Bone marrow (tissue), 2 donors: Measurements from ENCODE around the gene PSMC3.

ENCODE experiments used
- DNase-seq, 2 donors: peaks; one replicate each; lab custom pipeline; 2025; lab: John Stamatoyannopoulos, UW

Gene PSMC3

GRCh38 chr11:47413908-47414684, 12.1 kb downstream of the PSMC3 start:
- DNase-seq, result no peak

- DNase-seq, result no peak
Observed at GRCh38 chr11:47413351-47413750, 12.9 kb downstream of the PSMC3 start.

DNA sequence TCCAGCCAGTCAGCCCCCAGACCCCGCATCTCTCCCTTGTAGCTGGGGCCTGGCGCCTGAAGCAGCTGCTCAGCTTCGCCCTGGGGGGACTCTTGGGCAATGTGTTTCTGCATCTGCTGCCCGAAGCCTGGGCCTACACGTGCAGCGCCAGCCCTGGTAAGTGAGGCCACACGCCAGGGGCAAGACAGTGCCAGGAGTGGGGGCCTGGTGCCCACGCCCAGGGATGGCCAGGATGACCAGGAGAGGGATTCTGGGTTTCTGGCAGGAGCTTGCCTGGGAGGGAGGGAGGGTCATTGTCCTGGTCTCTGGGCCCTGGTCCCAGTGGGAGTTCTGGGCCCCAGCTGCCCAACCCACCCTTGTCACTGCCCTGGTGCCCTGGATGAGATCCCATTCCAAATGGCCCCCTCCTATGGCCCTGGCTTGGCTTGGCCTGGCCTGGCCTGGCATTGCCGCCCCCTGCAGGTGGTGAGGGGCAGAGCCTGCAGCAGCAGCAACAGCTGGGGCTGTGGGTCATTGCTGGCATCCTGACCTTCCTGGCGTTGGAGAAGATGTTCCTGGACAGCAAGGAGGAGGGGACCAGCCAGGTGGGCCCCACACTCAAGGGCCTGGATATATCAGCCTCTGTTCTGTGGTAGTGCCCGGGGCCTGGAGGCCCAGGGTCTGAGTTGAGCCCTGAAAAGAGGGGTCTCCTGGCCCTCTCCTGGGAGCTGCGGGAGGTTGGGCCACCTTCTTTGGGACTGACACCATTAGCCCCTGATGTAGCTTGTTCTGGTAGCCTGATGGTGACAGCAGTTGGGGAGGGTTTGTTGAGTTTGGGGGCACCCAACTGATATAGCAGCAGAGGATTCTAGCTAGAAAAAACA, 14.1 kb downstream of the PSMC3 start:
- DNase-seq, result peak; percentile 10 to 17

DNA sequence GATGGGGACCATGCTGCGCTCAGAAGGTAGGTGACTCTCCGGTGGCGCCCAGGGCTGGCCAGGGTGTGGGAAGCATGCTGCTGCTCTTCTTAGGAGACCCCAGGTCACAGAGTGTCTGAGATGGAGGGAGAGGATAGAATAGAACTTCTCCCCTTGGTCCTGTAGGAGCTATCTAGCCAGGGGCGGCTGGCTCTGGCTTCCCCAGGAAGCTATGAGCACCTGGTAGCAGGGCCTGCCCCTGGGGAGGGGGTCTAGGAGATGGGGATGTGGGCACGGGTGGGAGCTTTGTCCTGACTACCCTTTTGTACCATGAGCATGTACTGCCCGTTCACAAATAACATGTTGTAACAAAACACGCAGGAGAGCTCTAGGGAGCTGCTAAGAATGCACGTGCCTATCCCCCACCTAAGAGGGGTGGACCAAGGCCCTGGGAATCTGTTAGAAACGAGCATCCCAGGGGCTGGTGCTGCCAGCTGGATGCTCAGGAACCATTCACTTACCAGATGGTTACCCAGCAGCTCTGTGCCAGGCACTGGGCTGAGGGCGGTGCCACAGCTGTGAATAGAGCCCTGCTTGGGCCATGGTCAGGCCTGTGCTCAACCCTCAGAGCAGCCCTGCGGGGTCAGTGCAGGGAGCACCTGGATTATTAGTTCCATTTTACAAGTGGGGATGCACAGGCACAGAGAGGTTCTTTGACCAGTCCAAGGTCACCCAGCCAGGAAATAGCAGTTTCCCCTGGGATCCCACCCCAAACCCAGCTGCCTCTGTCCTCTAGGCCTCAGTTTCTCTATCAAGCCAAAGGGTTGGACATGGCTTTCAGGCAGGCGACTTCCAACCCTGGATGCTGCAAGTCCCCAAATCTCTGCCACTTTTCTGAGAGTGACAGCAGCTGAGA, 15.6 kb downstream of the PSMC3 start:
- no peak for DNase-seq

DNA sequence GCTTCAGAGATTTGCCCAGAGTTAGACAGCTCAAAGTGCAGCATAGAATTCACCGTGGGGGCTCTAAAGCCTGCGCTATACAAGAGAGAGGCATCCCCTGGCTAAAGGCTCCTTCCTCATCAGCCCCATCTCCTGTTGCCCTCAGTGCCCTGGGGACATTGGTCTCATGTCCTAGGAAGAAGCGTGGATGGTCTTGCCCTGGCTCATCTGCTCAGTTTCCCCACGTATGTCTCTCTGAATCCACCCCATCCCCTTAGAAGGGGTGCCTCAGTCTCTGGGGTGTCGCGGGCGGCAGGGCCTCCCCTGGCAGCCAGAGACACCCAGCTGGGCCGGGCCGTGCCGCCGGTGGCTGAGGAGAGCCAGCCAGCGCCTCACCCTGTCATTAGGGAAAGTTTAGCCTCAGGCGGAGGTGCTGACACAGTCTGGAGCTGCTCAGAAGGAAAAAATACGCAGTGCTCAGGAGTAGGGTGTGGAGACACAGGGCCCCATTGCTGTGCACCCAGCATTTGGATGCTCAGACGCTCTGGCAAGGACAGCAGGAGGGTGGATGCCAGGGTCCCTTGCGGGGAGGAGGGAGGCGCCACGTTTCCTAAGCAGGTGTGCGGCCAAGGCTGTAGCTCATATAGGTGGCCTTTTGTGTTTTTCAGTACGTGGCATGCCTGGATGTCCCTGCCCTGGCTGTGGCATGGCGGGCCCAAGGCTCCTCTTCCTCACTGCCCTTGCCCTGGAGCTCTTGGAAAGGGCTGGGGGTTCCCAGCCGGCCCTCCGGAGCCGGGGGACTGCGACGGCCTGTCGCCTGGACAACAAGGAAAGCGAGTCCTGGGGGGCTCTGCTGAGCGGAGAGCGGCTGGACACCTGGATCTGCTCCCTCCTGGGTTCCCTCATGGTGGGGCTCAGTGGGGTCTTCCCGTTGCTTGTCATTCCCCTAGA, 16.5 kb downstream of the PSMC3 start:
- DNase-seq, result no peak

DNA sequence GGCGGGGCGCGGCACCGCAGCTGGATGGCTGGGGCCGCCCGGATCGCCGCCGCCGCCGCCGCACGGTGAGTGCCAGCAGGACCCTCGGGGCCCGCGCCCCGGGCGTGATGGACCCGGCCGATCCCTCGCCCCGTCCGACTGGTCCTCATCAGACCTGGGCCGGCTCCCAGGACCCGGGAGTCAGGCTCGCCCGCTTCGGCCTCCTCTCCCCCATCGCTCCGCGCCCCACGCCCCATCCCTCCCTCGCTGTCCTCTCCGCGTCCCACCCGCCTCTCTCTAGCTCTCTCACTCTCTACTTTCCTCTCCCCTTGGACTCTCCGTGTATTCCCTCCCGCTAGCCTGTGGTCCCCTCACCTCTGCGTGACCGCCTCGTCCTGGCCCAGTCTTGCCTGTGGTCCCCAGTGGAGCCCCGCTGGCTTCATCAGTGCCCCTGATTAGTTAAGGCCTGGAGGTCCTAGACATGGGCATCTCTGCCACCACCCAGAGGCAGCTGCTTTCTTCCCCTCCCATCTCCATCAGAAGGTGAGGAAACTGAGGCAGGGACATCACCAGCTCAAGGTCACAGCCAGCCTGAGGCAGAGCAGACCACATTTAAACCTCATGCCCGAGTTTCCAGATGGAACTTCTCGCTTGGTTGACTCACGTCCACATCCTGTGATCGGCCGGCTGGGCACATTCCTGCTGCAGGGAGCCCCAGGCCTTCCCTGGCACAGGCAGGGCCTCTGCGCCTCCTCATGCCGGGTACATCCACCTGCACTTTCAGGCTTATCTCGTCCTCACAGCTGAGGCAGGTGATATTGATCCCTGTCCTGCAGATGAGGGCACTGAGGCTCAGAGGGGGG, 17.4 kb downstream of the PSMC3 start:
- DNase-seq, result peak in 1 of 2 donors; percentile 4

DNA sequence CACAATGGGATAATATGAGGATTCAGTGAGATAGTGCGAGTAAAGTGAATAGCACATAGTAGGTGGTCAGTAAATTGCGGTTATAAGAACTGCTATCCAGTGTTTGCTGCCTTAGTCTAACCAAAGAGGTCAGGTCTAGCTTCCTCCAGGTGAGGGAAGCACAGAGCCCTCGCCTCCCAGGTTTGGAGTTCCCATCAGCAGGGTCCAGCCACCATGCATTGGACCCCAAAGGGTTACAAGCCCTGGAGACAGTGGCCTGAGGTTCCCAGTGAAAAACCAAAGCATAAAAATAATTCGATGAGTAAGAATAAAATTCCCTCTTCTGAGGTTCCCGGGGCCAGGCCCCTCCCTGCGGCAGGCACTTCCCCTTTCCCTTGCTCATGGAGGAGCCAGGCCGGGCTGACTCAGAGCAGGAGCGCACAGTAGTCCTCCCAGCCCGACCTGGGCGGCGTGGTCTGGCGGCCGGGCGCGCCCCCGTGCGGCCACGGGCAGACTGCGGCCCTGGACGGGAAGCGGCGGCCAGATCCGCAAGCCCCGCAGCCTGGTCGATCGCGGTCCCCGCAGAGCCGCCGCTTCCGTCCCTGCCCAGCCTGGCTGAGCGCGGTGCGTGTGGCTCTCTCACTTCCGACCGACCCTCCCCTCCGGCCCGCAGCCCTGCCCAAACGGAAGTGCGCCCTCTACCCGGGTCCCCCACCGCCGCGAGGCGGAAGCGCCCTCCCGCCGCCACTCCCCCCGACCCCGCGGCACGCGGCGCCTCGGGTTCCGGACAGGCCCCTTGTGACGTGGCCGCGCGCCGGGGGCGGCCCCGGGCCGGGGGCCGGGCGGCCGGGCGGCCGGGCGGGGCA, 18.3 kb downstream of the PSMC3 start, which contains the start of gene SLC39A13:
TSS of gene SLC39A13 (plus strand) at position 845 of the 845 bp plus-strand sequence. CDS start 1,505 bp downstream, outside the sequence.
- DNase-seq, result peak; percentile 95 to 99

DNA sequence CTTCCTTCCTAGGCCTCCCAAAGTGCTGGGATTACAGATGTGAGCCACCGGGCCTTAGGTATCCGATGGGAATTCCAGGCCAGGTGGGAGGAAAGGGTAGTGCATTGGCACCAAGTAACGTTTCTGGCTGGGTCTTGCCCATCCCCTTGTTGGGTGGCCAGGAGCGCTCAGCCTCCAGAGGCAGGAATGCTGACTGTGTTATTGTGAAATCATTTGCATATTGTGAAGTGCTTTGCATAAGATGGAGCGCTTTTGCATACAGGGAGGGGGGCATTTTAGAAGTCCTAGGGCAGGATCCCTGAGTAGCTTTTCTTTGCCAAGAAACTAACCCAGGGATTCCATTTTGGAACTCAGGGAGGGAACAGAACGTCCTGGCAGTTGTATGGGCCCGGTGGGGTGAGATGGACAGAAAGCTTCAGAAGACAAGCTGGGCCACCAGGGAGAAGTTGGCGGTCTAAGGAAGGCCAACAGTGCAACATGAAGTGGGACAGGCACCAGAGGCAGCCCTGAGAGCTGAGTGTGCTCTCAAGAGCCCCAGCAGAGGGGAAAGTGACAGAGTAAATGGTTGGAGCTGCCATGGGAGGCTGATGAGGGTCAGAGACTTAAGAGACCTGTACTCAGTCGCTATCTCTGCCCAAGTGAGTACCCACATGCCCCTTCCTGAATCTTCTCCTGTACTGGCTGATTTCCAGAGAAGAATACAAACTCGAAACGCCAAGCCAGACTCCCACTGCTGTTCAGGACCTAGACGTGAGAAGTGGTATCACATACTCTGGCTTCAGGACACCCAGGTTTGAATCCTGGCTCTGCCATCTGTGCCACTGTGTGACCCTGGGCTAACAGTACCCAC, 19.1 kb downstream of the PSMC3 start:
- DNase-seq, result peak in 1 of 2 donors; percentile 52

DNA sequence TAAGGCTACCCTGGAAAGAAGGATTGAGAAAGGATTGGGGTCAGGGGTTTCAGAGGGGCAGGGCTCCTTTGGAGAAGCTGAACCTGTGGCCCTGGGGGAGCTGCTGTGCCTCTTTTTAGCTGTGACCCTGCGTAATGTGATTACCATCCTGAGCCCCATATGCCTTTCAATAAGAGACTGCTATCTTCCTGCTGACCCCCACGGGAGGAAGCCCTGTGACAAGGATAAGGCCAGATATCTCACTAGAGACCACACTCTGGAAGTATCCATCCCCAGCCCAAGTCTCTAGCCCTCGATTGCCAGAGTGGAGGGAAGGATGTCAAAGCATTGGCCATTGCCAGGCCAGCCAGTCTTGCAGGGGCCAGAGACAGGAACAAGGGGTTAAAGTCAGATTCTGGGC, 22.7 kb downstream of the PSMC3 start:
- no peak for DNase-seq

DNA sequence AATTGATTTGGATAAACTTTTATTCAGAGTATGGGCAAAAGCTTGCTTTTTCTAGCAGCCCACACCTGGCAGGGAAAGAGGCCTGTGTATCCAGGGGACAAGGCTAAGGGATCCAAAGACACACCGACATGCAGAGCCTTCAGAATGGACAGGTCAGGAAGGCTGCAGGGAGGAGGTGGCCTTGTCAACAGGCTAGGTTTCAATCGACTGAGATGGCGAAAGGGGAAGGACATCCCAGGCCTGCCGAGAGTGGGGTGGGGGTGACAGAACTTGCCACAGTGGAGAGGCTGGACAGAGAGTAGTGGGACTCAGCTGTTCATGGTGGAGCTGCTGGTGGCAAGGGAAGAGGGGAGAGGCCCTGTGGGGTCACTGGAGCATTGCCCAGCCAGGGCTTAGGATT, 23.1 kb downstream of the PSMC3 start:
- no peak for DNase-seq

- no peak for DNase-seq
Observed at GRCh38 chr11:47400768-47401279, 25.4 kb downstream of the PSMC3 start.

DNA sequence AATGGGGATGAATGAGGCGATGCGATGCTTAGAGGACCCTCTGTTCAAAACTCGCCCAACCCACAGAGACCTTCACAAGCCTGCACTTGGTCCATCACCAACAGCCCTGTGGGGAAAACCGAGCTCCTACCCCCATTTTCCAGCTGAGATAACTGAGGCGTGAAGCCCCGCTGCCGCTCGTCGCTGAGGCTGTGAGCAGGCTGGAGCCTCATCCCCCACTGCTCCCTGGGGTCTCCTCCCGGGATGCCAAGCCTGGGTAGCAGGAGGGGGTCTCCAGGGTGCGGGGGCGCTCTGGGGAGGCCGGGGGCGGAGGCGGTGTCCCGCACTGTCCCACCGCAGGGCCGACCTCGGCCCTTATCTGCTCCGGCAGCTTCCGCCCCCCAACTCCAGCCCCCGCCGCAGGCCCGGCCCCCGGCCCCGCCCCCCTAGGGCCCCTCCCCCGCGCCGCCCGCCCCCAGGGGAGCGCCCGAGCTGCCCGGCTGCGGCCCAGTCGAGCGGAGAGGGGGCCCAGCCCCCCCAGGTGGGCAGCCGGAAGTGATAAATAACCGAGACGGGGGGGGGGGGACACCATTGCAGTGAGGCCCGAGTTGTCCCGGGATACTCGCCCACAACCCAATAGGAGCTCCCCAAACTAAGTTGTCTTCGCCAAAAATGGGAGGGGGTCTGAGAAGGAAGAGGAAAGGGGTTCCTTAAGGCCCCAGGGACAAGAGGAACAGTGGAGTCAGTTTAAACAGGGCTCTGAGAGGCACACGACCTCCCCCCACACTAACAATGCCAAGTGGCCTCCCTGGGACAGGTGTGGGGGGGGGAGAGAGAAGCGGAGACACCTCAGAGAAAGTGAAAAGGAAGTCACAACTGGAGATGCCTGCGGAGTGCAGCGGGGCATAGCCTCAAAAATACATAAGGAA, 26.1 kb downstream of the PSMC3 start:
- DNase-seq, result peak in 1 of 2 donors; percentile 6

GRCh38 chr11:47398551-47398950, 27.7 kb downstream of the PSMC3 start:
- no peak for DNase-seq

- DNase-seq, result no peak
Observed at GRCh38 chr11:47398011-47398410, 28.2 kb downstream of the PSMC3 start.

GRCh38 chr11:47396049-47396320, 30.3 kb downstream of the PSMC3 start:
- DNase-seq, result no peak

GRCh38 chr11:47395223-47396048, 30.8 kb downstream of the PSMC3 start:
- peak in 1 of 2 donors; percentile 10 for DNase-seq
